GM18505 (cell line): Measurements from ENCODE around the gene ENOX1.

Source experiments
- ATAC-seq: cut with Tn5 transposase; IDR thresholded peaks from one replicate; pipeline ENCODE4 v1.9.1; 2021; ENCODE audit not compliant: unreplicated experiment
- POLR2A ChIP-seq: IDR thresholded peaks from 4 replicates; pipeline ENCODE4 v1.6.1; 2011; ENCODE audit warnings: borderline replicate concordance; ENCODE audit not compliant: insufficient read depth, insufficient read length; ENCODE audit errors: extremely low read depth

ENOX1 gene

DNA sequence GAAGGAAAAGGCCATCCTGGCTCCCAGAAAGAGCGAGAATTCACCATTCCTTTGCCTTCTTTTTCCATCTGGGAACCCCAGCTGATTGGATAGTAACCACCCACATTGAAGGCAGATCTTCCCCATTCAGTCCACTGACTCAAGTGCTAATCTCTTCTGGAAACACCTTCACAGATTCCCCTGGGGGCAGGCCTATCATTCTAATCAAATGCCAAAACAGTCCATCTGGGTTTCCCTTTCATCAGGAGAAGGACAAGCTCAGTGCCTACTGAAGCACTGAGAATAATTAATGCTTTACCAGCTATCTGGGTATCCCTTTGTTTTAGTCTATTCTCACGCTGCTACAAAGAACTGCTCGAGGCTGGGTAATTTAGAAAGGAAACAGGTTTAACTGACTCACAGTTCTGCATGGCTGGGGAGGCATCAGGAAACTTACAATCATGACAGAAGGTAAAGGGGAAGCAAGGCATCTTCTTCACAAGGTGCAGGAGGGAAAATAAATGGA lies 293.2 kb downstream of the ENOX1 start:
- no peak for ATAC-seq
- no peak for TF ChIP-seq POLR2A

DNA sequence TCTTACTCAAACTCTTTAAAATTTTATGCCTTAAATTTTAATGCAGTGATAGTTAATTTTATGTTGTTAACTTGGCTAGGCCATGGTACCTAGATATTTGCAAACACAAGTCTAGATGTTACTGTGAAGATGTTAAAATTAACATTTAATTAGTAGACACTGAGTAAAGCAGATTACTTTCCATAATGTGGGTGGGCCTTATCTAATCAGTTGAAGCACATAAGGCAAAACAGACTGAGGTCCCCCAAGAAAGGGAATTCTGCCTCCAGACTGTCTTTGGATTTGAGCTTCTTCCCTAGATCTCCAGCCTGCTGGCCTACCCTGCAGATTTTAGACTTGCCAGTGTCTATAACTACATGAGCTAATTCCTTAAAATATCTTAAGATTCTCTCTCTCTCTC lies 294.0 kb downstream of the ENOX1 start:
- ATAC-seq: no peak
- TF ChIP-seq POLR2A: no peak

DNA sequence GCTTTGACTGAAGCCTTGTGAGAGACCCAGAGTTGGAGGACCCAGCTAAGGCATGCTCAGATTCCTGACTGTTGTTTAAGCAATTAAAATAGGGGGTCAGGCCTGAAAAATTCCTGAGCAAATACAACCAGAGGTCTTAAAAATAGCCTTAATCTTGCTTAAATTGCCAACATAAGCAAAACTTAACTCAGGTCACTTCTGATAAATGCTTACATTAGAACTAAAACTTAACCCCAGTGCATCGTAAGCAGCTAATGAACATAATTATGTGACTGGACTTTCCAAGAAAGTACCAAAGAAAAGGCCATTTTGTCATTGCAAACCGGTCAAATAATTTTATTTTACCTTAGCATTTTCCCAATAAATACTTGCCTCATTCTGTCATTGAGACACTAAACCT lies 294.5 kb downstream of the ENOX1 start:
- no peak for TF ChIP-seq POLR2A
- ATAC-seq: no peak

DNA sequence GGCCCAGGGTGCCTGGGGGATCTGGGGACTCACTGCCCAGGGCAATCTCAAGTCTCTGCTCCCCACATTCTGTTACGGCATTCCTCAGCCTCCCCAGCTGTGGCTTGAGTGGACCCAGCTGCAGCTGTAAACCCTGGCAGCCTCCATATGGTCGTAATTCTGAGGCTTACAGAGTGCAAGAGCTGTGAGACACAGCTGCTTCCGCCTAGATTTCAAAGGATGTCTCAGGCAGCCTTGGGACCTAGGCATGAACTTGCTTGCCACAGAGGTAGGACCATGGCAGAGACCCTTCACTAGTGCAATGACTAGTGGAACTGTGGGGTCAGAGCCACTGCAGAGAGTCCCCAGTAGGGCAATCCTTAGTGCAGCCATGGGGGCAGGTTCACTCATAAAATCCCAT lies 297.5 kb downstream of the ENOX1 start:
- TF ChIP-seq POLR2A: no peak
- no peak for ATAC-seq

DNA sequence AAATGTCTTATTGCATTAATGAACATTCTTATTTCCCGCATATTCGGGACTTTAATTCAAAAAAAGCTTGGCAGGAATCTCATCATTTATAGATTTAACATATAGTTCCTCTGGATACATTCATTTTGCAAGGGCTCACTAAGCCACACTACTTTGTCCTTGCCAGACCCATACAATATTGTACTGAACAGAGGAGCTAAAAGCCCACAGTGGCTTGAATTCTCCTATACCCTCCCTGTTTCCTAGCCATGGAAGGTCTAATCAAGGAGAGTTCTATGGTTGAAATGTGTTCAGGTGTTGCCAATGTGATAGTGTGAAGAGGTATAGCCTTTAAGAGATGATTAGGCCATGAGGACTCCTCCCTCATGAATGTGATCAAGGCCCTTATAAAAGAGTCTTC lies 298.9 kb downstream of the ENOX1 start:
- ATAC-seq: no peak
- TF ChIP-seq POLR2A: no peak

DNA sequence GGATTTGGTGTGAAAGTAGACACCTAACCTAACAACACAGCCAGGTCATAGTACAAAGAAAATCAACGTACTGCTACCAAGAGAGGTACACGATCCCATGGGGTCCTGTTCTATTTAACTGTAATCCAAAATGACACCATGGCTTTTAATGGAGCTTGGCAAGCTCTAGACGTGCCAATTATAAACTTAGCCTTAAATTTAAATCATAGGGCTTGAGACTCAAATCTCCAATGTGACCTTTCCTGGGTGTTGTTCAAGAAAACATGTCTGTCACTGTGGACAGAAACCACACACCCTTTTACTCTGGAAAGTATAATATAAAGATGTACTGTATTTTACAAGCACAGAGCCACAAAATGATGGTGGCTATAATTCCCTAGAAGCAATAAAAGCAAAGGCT lies 299.3 kb downstream of the ENOX1 start:
- no peak for ATAC-seq
- no peak for TF ChIP-seq POLR2A

DNA sequence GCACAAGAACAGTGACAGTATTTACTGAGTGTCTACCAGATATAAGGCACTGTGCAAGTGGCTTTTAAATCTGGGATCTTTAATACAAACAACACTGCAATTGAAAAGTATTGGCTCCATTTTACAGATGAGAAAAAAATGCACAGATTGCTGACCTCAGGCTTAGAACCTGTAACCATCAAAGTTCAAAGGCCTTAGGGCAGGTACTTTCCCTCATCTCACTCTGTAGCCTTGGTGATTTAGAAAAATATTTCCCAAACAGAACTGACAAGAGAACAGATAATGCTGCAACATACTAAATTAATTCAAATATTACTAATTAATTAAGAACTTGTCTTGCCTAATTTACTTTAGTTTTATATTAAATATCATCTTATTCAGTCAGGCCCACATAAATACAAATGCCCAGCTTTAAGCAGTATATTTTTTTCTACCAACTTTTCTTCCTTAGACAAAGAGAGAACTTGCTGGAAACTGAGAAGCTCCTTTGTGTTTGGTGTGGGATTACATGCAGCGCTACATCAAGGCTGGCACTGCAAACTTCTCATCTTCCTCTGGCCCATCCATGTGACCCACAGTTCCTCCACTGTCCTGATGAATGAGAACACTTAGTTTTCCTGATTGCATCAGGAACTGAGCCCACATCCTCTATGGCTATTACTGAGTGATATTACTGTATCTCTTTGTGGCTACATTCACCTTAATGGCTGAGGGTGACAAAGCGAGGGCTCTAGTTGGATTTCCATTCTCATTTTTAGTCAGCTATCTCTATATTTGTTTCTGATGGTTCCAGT lies 302.1 kb downstream of the ENOX1 start:
- no peak for TF ChIP-seq POLR2A
- ATAC-seq: no peak

DNA sequence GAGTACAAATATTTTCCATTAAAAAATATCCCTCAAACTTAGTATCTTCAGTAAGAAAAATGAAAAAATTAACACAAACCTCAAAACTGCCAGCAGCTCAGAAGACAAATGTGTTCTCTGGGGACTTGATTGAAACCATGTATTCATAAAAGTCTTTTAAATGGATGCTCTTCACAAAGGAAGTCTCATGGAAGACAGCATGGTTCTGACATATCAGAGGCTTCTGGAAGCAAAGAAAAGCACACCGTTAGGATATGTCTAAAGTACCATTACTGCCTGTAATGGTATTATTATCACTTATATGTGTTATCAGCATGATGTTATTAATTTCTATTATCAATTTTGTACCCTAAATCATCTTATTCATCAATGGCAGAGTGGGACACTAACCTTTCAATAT lies 302.8 kb downstream of the ENOX1 start:
- TF ChIP-seq POLR2A: no peak
- ATAC-seq: no peak

DNA sequence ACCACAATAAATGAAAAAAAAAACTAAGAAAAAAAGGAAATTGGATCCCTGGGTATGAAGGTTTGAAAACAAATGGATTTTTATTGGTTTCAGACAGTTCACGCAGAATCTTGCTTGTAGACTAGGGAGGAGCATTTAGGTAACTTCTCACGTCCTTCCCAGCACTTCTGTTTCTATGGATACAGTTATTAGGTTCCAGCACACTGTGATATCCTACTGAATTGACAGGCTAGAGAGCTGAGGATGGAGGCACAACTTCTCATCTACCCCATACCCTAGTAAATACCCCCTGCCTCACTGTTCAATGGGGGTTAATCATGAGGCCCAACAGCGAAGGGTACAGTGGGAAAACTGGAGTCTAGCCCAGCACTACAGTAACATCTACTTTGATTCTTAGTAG lies 304.1 kb downstream of the ENOX1 start:
- TF ChIP-seq POLR2A: no peak
- ATAC-seq: no peak

DNA sequence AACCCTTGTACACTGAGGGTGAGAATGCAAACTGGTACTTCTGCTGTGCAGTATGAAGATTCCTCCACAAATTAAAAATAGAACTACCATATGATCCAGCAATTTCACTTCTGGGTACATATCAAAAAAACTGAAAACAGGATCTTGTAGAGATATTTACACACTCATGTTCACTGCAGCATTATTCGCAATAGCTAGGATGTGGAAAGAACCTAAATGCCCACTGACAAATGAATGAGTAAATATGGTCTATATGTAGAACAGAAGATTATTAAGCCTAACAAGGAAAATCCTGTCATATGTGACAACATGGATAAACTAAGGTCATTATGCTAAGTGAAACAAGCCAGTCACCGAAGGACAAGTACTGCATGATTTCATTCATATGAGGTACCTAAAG lies 304.7 kb downstream of the ENOX1 start:
- ATAC-seq: no peak

DNA sequence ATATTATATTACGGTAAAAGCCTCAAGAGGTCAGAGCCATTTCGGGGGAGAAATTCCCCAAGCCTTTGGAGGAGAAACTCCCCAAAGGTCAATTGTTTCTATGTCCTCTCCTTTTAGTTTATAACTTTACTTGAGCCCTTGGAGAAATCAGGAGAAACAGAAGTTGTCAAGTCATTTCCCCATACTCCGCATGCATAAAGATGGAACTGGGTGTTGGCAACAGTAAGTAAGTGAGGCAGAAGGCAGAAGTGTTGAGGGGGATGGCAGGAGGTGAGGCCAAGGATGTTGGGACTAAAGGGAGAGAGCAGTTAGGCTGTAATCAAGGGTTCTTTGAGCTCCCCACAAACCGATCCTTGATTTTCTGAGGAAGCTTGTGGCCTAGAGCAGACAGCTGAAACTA lies 307.9 kb downstream of the ENOX1 start:
- no peak for TF ChIP-seq POLR2A
- ATAC-seq: no peak

More for the DNA sequence above, 304.7 kb downstream of the ENOX1 start:
- no peak for TF ChIP-seq POLR2A

DNA sequence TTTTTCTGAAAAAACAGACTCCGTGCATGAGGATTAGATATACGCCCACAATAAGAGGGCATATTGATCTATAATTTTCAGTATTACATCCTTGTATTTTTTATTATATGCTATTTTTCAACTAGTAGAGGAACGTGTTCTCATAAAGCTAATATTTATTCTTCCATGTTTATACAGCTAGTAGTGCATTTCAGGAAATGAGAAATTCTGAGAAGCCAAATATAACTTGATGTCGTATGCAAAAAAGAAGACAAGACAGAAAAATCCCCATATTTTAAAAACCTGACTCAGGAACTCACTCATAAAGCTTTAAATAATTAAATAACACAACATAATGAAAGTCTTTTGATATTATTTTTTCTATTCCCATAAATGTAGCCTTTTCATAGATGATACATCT lies 308.6 kb downstream of the ENOX1 start:
- no peak for TF ChIP-seq POLR2A
- ATAC-seq: no peak

DNA sequence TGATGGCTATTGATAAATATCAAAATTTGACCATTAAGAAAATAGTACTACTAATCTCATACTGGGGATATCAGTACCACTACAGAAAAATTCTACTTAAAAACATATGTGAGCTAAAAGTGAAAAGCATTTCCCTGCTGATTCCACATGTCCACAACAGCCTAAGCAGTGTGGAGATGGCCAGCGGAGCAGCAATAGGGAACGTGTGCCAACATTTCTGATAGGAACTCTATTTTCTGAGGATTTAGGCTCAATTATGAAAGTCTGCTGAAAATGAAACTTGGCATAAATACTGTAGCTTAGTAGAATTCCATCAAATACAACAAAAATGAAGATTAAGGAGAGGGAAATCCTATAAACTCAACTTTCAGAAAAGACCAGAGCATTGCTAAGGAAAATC lies 311.6 kb downstream of the ENOX1 start:
- no peak for ATAC-seq
- TF ChIP-seq POLR2A: no peak

DNA sequence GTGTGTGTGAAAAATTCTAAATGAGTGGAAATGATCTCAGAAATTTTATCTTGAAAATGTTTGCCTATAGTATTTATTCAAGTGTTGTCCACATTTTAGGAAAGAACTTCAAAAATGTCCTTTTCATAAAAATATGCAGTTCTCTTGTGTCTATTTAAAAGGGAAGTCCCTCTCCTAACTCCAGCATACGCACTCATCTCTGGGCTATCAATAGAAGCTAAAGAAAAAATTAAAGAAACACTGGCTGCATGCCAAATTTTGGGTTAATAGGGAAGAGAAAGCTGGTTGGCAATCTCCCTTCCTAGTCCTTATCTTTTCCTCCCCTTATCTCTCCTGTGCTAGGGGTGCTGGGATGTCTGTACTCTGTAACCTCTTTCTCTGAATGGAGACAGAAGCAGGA lies 313.3 kb downstream of the ENOX1 start:
- ATAC-seq: no peak
- TF ChIP-seq POLR2A: no peak
